Measurements from ENCODE around the gene IMMP2L.

DNA sequence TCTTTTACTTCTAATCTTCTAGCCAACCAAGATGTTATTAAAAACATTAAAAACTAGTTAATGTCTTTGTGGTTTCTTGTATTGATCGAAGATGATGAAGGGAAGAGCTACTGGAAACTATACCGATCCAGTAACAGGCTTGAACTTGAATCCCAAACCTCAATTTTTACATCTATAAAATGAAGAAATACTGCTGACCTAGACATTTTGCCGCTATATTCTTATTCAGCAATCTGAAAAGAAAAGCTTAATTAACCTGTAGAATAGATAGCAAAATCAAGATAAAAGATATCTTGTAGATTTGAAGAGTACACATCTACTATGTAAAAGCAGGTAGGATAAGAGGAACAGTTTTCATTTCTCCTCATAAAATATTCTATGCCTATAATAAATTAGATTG is 797.4 kb downstream of the IMMP2L start:
- TF ChIP-seq CTCF (IDR thresholded peaks at IDR 0.05 in 4 of 5, conservative IDR thresholded peaks at IDR 0.05 in 1 of 5), result no peak
- TF ChIP-seq POLR2A (IDR thresholded peaks at IDR 0.05), result no peak

All from gastrocnemius medialis (tissue), 4 donors.